Measurements from ENCODE around the gene FOXL3. TPM values are rescaled to one million over a fixed set of nuclear protein-coding genes. Genes with fewer than 3 reads are reported as not detected.

FOXL3 gene
- total RNA-seq, 1 experiment from 2014 or later: not detected

DNA sequence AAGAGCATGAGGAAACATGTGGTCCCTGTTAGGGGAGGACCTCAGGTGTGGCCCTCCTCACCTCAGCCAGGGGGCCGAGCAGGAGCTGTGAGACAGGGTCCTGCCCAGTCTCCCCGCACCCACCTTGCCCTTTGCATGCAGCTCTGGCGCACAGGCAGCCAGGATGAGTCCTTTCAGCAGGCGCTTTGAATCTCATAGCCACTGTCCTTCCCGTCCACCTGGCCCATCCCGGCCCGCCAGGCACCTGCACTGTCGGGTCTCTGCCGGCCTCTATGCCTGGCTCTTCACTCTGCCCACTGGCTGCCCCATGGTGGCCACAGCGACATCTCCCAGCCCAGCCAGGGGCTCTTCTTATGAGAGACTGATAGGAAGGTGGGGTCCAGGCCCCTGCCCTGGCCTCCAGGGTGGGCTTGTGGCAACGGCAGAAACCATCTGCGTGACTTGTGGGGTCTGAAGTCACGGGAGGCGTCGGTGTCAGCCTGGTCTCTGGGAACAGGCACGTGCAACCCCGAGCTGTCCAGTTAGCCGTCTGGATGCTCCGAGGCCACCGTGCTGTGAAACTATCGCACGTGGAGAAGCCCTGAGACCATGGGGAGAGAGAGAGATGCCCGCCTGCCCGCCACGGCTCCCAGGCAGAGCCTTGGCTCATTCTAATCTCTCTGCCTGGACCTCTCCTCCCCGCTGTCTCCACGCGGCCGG lies 37.4 kb downstream of the FOXL3 start:
- Histone ChIP-seq H3K4me2 (ENCODE audit: low read length) (no peak overlapping the region), H3K27ac (ENCODE audit: low read depth, low read length) (no peak overlapping the region), H3K9ac (ENCODE audit: low read length) (no peak overlapping the region), H2AFZ (ENCODE audit: low read depth, low read length, poor library complexity, severe bottlenecking) (no peak overlapping the region), H3K79me2 (ENCODE audit: insufficient read depth, low read length) (no peaks in the 10 kb centered on the region), H3K4me3 (replicated peaks in 1 of 2; ENCODE audit: low read depth in 1 of 2, low read length in 2 of 2) (no peak overlapping the region), H3K4me1 (ENCODE audit: control insufficient read depth in 1 of 2, insufficient read depth in 2 of 2, low read length in 2 of 2) (no peaks in the 10 kb centered on the region), H3K27me3 (ENCODE audit: insufficient read depth, low read length) (no peaks in the 10 kb centered on the region; the same call in 1 of the 2 replicates), H3K9me2 (ENCODE audit: insufficient read depth) (no peaks in the 10 kb centered on the region), H3K9me3 (ENCODE audit: control insufficient read depth in 1 of 2, insufficient read depth in 1 of 2, low read depth in 1 of 2, low read length in 2 of 2) (no peaks in the 10 kb centered on the region), H4K20me1 (ENCODE audit: insufficient read depth) (no peaks in the 10 kb centered on the region), H3K36me3 (ENCODE audit: control insufficient read depth in 1 of 2, insufficient read depth in 2 of 2, low read length in 2 of 2) (no peaks in the 10 kb centered on the region)
- intact Hi-C loops (cut with micrococcal nuclease): loop anchor here (10.0 kb wide), 1 partner anchor 187 kb away; the partner anchor contains the start of gene PDGFA
- DNase-seq (ENCODE audit: low read depth, low spot score) (no peak), ATAC-seq (no peak)
- no TSS peak for BruUV-seq (replicated peaks)
- TF ChIP-seq, protein P1, sequence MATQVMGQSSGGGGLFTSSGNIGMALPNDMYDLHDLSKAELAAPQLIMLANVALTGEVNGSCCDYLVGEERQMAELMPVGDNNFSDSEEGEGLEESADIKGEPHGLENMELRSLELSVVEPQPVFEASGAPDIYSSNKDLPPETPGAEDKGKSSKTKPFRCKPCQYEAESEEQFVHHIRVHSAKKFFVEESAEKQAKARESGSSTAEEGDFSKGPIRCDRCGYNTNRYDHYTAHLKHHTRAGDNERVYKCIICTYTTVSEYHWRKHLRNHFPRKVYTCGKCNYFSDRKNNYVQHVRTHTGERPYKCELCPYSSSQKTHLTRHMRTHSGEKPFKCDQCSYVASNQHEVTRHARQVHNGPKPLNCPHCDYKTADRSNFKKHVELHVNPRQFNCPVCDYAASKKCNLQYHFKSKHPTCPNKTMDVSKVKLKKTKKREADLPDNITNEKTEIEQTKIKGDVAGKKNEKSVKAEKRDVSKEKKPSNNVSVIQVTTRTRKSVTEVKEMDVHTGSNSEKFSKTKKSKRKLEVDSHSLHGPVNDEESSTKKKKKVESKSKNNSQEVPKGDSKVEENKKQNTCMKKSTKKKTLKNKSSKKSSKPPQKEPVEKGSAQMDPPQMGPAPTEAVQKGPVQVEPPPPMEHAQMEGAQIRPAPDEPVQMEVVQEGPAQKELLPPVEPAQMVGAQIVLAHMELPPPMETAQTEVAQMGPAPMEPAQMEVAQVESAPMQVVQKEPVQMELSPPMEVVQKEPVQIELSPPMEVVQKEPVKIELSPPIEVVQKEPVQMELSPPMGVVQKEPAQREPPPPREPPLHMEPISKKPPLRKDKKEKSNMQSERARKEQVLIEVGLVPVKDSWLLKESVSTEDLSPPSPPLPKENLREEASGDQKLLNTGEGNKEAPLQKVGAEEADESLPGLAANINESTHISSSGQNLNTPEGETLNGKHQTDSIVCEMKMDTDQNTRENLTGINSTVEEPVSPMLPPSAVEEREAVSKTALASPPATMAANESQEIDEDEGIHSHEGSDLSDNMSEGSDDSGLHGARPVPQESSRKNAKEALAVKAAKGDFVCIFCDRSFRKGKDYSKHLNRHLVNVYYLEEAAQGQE (IDR thresholded peaks at IDR 0.05; ENCODE audit: low read depth): no peak
- TF ChIP-seq RAD21 (IDR thresholded peaks at IDR 0.05; ENCODE audit: low read depth) (no peak), ZFX (IDR thresholded peaks at IDR 0.05) (no peak), POLR2A (IDR thresholded peaks at IDR 0.05; ENCODE audit: borderline replicate concordance, extremely low read depth, insufficient read depth, insufficient read length) (no peak), ELF1 (IDR thresholded peaks at IDR 0.05; ENCODE audit: borderline replicate concordance, low read depth) (no peak), FOSL1 (IDR thresholded peaks at IDR 0.05; ENCODE audit: low read depth) (no peak), EGR1 (IDR thresholded peaks at IDR 0.05; ENCODE audit: low read depth) (no peak), SRF (IDR thresholded peaks at IDR 0.05; ENCODE audit: low read depth) (no peak), SIN3A (IDR thresholded peaks at IDR 0.05; ENCODE audit: low read depth) (no peak), JUND (IDR thresholded peaks at IDR 0.05) (no peak), CEBPB (IDR thresholded peaks at IDR 0.05; ENCODE audit: low read depth) (no peak), YY1 (IDR thresholded peaks at IDR 0.05; ENCODE audit: extremely low read depth, insufficient replicate concordance, low read depth, low read length) (no peak), SP1 (IDR thresholded peaks at IDR 0.05; ENCODE audit: low read depth) (no peak), EZH2 (IDR thresholded peaks at IDR 0.05) (no peak), MAX (IDR thresholded peaks at IDR 0.05) (no peak), EZH2phosphoT487 (IDR thresholded peaks at IDR 0.05; ENCODE audit: borderline replicate concordance) (no peak), ZNF274 (IDR thresholded peaks at IDR 0.05; ENCODE audit: low read depth, low read length) (no peak), CBX3 (IDR thresholded peaks at IDR 0.05; ENCODE audit: low read depth) (no peak)
- TF ChIP-seq, protein P2, sequence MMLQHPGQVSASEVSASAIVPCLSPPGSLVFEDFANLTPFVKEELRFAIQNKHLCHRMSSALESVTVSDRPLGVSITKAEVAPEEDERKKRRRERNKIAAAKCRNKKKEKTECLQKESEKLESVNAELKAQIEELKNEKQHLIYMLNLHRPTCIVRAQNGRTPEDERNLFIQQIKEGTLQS (IDR thresholded peaks at IDR 0.05): no peak
- TF ChIP-seq, protein P3, sequence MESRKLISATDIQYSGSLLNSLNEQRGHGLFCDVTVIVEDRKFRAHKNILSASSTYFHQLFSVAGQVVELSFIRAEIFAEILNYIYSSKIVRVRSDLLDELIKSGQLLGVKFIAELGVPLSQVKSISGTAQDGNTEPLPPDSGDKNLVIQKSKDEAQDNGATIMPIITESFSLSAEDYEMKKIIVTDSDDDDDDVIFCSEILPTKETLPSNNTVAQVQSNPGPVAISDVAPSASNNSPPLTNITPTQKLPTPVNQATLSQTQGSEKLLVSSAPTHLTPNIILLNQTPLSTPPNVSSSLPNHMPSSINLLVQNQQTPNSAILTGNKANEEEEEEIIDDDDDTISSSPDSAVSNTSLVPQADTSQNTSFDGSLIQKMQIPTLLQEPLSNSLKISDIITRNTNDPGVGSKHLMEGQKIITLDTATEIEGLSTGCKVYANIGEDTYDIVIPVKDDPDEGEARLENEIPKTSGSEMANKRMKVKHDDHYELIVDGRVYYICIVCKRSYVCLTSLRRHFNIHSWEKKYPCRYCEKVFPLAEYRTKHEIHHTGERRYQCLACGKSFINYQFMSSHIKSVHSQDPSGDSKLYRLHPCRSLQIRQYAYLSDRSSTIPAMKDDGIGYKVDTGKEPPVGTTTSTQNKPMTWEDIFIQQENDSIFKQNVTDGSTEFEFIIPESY (IDR thresholded peaks at IDR 0.05; ENCODE audit: extremely low read depth, insufficient replicate concordance, low read length): no peak
- CTCF ChIA-PET: interaction anchor here (2.1 kb wide), 1 partner anchor 309 kb away, joined by 5 read pairs; no protein-coding TSS in a partner anchor
- POLR2A ChIA-PET: no interaction called here
- RAD21 ChIA-PET (ENCODE audit: low non-redundant PET in 1 of 2, low total read pairs in 2 of 2, uncharacterized antibody in 2 of 2, unreplicated experiment in 2 of 2): no interaction called here
